Activated gamma-delta T cell (primary cell): ENCODE measurements around the gene CRMP1.
"Not testable (repeated sequence)": the region's sequence is repeated elsewhere in the genome, so short reads cannot be mapped to it uniquely, and the experiment has no call there.

Experiments used
- DNase-seq: peaks from one replicate; lab custom pipeline; 2025; lab: John Stamatoyannopoulos, UW

The CRMP1 gene

GRCh38 chr4:5856362-5856761, 36.5 kb downstream of the CRMP1 start:
- DNase-seq, result not testable (repeated sequence)

- no peak for DNase-seq
These were observed 38.0 kb downstream of the CRMP1 start for GRCh38 chr4:5854929-5855328.

DNA sequence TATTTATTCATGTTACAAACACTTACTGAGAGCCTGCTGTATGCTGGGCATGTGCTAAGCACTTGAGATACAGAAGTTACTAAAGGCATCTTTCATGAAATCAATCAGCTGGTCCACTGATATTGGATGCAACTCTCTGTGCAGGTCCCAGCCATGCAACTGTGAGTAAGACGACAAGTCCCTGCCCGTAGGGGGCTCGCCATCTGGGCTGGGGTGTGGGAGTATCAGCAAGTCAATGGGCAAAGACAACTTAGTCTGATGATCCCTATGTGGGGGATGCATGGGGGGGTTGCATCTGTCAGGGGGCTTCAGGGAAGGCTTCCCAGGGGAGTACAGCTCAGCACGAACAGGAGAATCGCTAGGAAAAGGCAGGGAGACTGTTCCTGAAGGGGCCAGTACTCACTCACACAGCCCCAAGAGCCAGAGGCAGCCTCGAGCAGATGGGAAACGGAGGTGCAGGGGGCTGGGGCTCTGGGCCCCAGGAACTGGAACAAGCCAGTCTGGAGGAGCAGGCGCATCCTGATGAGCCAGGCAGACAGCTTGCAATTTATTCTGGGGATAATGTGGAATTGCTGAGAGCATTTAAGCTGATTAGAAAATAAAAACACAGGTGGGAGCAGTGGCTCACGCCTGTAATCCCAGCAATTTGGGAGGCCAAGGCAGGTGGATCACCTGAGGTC, 40.2 kb downstream of the CRMP1 start:
- no peak for DNase-seq

DNA sequence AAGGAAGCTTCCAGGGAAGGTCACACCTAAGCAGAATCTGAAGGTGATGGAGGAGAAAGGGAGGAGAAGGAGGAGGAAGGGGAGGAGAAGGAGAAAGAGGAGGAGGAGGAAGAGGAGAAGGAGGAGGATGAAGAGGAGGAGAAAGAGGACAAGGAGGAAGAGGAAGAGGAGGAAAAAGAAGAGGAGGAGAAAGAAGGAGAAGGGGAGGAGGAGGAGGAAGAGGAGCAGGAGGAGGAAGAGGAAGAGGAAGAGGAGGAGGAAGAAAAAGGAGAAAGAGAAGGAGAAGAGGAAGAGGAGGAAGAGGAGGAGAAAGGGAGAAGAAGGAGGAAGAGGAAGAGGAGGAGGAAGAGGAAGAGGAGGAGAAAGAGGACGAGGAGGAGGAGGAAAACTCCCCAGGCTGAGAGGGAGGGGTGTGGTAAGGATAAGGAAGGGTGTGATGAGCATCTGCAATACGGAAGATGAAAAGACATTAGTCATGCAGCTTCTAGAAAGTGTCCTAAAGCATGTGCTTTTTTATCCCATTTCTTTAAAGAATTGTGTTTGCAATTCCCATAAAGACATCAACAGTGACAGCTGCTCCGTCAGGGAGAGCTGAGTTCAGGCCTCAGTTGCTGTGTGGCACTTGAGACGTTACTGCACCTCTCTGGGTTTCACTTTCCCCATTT, 41.1 kb downstream of the CRMP1 start:
- DNase-seq, result no peak

- DNase-seq, result no peak
These were observed 47.6 kb downstream of the CRMP1 start for GRCh38 chr4:5845035-5845905.

DNA sequence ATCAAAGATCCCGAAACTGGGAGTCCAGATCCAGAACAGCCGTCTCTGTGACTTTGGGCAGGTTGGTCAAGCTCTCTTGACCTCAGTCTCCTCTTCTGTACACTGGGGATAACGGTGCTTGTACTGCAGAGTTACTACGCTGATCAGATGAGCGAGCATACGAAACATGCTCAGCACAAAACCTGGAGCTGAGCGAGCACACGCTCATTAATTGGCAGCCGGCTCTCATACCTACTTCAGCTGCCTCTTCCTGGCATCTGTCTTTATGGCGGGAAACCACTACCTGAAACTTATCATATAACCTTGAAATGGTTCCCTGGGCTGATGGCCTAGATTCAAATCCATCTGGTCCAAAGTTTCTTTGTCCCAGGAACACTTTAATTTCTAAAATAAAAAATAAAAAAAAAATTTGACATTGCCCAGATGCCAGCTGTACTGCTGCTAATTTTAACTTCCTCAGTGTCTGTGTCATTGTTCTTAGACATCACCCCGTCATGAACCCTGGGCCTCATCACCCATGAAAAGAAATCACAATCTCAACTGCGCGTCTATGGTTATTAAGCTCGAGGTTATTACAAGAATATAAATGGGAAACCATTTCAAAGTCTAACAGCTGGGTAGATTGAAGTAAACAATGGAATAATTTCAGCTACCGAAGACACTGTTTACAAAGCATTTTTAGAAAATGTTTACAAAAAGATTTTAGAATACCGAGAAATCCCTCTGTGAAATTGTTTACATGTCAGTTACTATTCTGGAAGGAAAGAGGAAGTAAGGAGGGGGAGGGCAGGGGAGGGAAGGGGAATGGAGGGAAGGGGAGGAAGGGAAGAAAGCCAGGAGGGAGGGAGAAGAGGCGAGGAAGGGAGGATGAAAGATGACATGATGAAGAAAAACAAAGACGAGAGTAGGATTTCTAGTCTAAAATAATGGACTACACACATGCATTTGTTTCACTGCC, 49.0 kb downstream of the CRMP1 start:
- no peak for DNase-seq

DNA sequence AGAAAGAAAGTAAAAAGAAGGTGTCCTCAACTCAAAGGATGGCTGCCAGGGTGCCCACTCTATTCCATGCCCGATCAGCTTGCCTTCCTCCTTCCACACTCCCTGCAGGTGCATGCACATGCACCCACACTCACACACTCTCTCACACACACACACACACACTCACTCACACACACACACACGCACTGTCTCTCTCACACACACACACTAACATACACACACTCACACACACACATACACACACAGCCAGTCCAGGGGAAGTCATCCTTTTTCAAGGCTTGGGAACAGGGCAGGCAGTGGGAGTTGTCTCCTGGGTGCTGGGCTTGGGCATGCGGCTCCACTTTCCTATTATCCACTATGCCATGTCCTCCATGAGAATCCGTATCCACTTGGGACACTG, 50.4 kb downstream of the CRMP1 start:
- DNase-seq, result no peak

- no peak for DNase-seq
These were observed 52.9 kb downstream of the CRMP1 start for GRCh38 chr4:5839751-5840674.

DNA sequence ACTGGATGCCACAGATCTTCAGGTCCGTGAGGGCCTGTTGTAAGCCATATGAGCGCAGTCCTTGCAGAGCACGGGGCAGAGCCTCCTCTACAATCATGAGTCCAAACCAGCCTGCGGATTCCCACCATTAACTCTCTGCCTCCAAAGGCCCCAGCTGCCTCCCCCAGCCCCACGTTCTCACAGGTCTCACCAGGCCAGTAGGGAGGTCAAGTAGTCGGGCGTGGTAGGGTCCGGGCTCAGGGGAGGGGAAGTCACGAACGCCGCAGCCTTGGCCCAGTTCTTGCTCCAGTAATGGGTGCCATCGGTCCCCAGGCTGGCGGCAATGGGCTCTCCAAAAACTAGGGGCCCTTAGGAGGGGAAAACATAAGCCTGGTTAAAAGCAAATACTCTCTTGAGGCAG, 53.6 kb downstream of the CRMP1 start:
- no peak for DNase-seq

- not testable (repeated sequence) for DNase-seq
These were observed 55.4 kb downstream of the CRMP1 start for GRCh38 chr4:5837483-5837882.

- DNase-seq, result no peak
These were observed 55.9 kb downstream of the CRMP1 start for GRCh38 chr4:5836943-5837342.

DNA sequence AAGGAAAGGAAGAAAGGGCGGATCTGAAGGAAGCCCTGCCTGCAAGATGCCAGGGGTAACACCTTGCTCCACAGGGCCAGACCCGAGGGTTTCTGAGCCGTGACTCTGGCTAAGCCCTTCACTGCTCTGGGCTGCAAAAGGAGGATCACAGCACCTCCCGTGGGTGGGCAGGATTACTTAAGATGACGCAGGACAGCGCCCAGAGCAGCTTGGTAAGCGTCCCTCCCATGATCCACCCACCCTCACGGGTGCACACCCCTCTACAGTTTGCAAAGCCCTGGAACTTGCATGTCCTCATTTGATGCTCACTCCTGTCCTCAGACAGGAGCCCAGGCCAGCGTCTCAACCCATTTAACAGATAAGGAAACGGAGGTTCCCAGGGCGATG, 64.9 kb downstream of the CRMP1 start:
- DNase-seq, result no peak

DNA sequence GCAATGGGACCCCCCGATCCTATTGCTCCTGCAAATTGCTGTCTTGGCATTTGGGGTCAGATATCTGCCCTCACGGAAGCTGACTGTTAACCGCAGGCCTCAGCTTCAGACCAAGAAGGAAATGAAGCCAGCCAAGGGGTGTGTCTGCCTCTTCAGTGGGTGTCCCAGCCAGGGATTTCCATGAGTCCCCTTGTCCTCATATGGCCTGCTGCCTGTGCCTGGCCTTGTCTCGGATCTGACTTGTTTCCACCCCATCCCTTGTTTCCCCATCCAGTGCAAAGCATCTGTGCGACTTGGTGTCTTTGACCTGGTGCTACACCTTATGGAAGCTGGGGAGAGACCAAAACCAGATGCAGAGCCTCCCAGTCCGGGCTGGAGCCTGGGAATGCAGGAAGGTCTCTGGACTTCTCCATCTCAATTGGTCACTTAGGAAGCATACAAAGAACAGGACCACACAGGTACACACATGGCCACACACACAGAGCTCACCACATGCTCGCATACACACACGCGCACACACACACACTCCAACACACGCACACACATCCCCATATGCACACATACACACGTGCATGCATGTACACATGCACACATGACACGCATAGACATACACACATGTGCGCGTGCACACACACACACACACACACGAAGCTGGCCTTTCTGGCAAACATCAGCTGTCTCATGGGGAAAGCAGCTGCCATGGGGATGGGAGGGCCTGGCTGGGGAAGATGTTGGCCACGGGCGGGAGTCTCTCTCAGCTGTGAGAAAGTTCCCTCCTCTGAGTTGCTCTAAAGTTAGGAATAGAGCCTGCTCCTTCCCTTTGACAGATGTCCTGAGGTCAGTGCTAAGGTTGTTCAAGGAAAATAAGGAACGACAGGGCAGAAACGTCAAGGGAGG, 65.5 kb downstream of the CRMP1 start:
- no peak for DNase-seq

DNA sequence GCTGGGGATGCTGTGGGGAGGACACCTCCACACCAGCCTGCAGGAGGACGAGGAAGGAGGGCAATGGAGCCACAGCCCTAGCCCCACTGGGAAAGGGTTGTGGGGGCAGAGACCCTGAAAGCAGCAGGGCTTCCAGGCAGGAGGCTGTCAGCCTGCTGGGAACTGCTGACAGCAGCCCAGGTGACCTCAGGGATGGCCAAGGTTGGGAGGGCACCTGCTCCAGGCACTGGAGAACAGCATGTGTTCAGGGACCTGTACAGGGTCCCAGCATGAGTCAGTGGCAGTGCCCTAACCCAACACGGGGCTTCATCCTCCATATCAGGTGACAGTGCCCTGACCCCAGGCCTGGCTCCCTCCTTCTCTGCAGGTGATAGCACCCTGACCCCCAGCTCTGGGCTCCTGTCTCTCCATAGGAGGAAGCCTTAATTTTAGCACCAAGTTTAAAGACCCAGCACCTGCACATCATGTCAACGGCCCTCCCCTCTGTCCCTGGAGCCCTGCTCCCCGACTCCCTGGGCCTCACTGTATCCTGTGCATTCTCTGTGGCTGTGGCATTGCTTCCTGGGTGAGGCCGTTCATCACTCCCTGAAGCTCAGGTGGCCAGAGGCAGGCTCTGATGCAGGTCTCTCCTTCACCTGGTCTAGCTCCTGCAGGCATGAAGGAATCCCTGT, 66.3 kb downstream of the CRMP1 start:
- DNase-seq, result no peak

DNA sequence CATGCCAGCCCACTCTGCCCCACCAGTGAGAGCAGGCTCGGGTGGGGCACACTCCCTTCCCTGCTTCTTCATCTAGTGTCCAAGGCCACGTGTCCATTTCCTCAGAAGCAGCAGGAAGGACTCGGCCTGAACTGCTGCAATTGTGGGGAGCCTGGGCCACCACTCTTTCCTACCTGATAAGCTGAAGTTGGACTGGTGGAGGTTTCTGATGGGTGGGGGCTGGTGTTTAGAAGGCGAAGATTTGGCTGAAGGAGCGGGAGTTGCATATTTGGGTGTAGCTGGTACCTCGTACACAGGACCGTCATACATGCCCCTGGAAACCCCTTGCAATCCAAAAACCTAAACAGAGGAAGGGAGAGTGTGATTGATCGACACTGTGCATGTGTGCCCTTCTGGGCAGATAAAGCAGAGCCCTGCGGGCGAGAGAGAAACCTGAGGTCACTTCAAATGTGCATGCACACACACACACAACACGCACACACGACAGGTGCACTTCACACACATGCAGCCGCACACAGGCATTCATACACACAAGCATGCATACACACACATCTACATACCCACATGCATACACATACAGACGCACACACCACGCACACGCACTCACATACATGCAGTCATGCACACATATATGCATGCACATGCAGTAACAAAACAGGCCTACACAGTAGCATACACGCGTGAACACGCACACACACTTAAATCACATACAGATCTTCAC, 67.4 kb downstream of the CRMP1 start:
- no peak for DNase-seq

DNA sequence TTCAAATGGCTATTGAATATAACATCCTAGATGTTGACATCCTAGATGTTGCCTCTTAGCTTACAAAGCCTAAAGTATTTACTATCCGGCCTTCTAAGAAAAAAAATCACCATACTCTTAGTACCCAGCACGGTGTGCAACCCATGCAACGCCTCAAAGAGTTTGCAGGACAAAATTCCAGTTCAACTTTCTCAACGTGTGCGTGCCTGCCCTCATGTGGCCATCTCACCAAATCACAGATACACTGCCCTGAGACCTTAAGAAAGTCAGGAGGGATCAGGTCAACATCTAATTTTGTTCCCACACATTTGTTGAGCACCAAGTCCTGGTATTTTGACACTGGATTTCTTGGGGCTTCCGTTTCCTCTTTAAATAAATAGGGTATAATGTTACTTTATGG, 68.3 kb downstream of the CRMP1 start:
- DNase-seq, result no peak

GRCh38 chr4:5824227-5824626, 68.7 kb downstream of the CRMP1 start:
- DNase-seq, result no peak

DNA sequence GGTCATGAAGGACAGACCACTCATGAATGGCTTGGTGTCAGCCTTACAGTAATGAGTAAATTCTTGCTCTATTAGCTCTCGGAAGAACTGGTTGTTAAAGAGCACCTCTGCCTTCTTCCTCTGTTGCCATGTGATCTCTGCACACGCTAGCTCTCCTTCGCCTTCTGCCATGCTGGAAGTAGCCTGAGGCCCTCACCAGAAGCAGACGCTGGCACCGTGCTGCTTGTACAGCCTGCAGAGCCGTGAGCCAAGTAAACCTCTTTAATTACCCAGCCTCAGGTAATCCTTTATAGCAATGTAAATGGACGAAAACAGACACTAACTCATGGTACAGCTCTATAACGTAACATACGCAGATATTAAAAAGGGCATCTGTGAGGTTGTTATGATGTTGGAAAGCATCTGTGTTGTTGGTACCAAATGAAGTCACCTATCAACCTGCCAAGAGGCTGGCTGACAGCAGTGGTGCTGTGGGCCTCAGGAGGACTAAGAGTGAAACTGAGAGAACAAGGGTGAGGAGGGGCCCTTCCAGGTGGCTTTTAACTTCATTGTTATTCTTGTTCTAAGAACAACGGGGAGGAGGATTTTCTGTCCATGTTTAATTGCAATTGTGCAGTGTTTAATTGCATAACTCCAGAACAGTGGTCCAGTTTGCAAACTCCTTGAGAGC, 69.2 kb downstream of the CRMP1 start:
- no peak for DNase-seq
